ACHN (cell line): ENCODE data around the gene IFITM2.

Experiments used
- DNase-seq: peaks from one replicate; pipeline ENCODE4 v3.0.0-alpha.2; 2015
- in situ Hi-C: cut with HindIII; loops from 2 replicates; pipeline ENCODE4 v1.10.0; 2017; ENCODE audit warnings: low sequenced_read_pairs, low pct_ligation_motif_present, low pct_unique_long_range_greater_than_20kb

Gene IFITM2

GRCh38 chr11:352456-353031, 44.9 kb downstream of the IFITM2 start:
- in situ Hi-C loops, result no loop called here

DNA sequence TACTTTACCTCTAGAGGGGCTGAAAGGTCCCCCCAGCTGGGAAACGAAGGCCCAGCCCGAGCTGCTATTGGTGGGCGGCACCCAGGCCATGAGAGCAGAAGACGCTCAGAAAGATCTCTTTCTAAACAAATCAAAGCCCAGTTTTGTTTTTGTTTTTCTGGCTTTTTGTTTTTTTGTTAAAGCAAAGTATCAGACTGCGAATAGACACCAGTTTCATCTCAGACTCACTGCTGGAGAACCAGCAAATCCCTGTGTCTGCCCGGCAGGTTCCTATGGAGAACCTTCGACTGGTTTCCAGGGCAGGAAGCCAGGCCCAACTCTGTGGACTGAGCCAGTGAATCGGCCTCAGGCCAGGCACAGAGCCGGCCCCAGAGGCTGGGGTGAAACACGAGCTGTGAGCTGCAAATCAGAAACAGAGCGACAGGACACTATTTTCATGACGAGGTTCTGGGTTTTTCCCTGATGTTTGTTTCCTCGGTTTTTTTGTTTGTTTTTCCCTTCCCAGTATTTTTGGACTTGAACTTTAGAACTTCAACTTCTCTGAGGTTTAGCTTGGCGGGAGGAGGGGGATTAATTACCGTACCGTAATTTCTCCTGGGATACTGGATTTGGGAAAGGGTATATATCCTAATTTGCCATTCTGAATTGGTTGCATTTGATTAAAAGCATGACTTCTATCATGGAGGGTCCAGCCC, 45.7 kb downstream of the IFITM2 start:
- in situ Hi-C loops, result no loop called here
- no peak for DNase-seq

More at GRCh38 chr11:352456-353031, 44.9 kb downstream of the IFITM2 start:
- no peak for DNase-seq

- in situ Hi-C loops, result no loop called here
- DNase-seq, result peak; percentile 88
Observed at GRCh38 chr11:355581-356458, 48.2 kb downstream of the IFITM2 start.

- no peak for DNase-seq
- in situ Hi-C loops, result no loop called here
Observed at GRCh38 chr11:356610-357009, 49.0 kb downstream of the IFITM2 start.

GRCh38 chr11:357582-357981, 50.0 kb downstream of the IFITM2 start:
- no peak for DNase-seq
- in situ Hi-C loops, result no loop called here

GRCh38 chr11:358129-358800, 50.6 kb downstream of the IFITM2 start:
- no peak for DNase-seq
- in situ Hi-C loops, result no loop called here
